Activated T-helper 1 cell treated with anti-CD3 and anti-CD28 coated beads, Interleukin-12 subunit alpha, Interleukin-12 subunit beta, Interleukin-2, Interleukin-4 antibody, amounts not matched to agents 30 ng/mL and 10 ng/mL and 1 ng/mL, durations not matched to agents 14 hours and 24 hours and 36 hours (primary cell): ENCODE results near the gene AZGP1. TPM values are rescaled to one million over a fixed set of nuclear protein-coding genes. Genes with fewer than 3 reads are reported as not detected.

ENCODE experiments used
- total RNA-seq: library from RNA; stranded (reverse); gene quantifications from 2 replicates; pipeline ENCODE4 v1.2.3, GENCODE V29; 2022

Gene AZGP1
- total RNA-seq, 1 donor from 2014 or later: not detected

Other genes with a start within 250 kb of the AZGP1 start
- not detected in 2 replicates for gene CYP3A7, start 240.8 kb downstream of the AZGP1 start, total RNA-seq
- gene CYP3A4, start 191.8 kb downstream of the AZGP1 start, total RNA-seq: not detected in 2 replicates
- gene CYP3A43, start 148.0 kb downstream of the AZGP1 start, total RNA-seq: not detected in 2 replicates
- 0.20 and 0.31 TPM in 2 replicates for gene OR2AE1, start 99.0 kb downstream of the AZGP1 start, total RNA-seq
- gene TRIM4, start 56.5 kb downstream of the AZGP1 start, total RNA-seq: 22.1 and 24.1 TPM in 2 replicates
- 0.18 and 0.24 TPM in 2 replicates for gene GJC3, start 46.4 kb downstream of the AZGP1 start, total RNA-seq
- gene ZKSCAN1, start 39.6 kb upstream of the AZGP1 start, total RNA-seq: 62.5 and 63.1 TPM in 2 replicates
- 6.8 and 9.8 TPM in 2 replicates for gene ZSCAN21, start 73.7 kb upstream of the AZGP1 start, total RNA-seq
- 24.6 and 26.1 TPM in 2 replicates for gene ZNF3, start 105.7 kb upstream of the AZGP1 start, total RNA-seq
- 101 and 115 TPM in 2 replicates for gene COPS6, start 112.9 kb upstream of the AZGP1 start, total RNA-seq
- gene MCM7, start 125.4 kb upstream of the AZGP1 start, total RNA-seq: 447 and 452 TPM in 2 replicates
- gene AP4M1, start 125.6 kb upstream of the AZGP1 start, total RNA-seq: 12.3 and 15.9 TPM in 2 replicates
- gene TAF6, start 143.3 kb upstream of the AZGP1 start, total RNA-seq: 72.9 and 79.2 TPM in 2 replicates
- 19.6 and 21.7 TPM in 2 replicates for gene CNPY4, start 143.6 kb upstream of the AZGP1 start, total RNA-seq
- gene MBLAC1, start 150.9 kb upstream of the AZGP1 start, total RNA-seq: 4.1 and 5.5 TPM in 2 replicates
- gene LAMTOR4, start 172.9 kb upstream of the AZGP1 start, total RNA-seq: 119 and 133 TPM in 2 replicates
- 43.9 and 44.3 TPM in 2 replicates for gene TRAPPC14, start 182.7 kb upstream of the AZGP1 start, total RNA-seq
- 1.3 and 1.5 TPM in 2 replicates for gene GAL3ST4, start 192.6 kb upstream of the AZGP1 start, total RNA-seq
- 3.9 and 4.8 TPM in 2 replicates for gene GPC2, start 201.3 kb upstream of the AZGP1 start, total RNA-seq
- gene STAG3, start 201.9 kb upstream of the AZGP1 start, total RNA-seq: 25.0 and 30.6 TPM in 2 replicates
- gene PVRIG, start 243.9 kb upstream of the AZGP1 start, total RNA-seq: 30.5 and 31.2 TPM in 2 replicates